HUES6 (cell line): ENCODE measurements around the gene TOMT.
"Not testable (repeated sequence)": the region's sequence is repeated elsewhere in the genome, so short reads cannot be mapped to it uniquely, and the experiment has no call there.

Source experiments
- H3K27ac ChIP-seq: 2 replicates; pipeline ENCODE4 v1.7.0; 2013; ENCODE audit warnings: low read depth, mild to moderate bottlenecking, low read length, inconsistent platforms
- H3K27me3 ChIP-seq: 2 replicates; pipeline ENCODE4 v1.6.1; 2013; ENCODE audit warnings: low read length; ENCODE audit not compliant: control insufficient read depth, insufficient read depth
- H3K36me3 ChIP-seq: 2 replicates; pipeline ENCODE4 v1.6.1; 2013; ENCODE audit warnings: low read length; ENCODE audit not compliant: control insufficient read depth, insufficient read depth
- H3K4me1 ChIP-seq: 2 replicates; pipeline ENCODE4 v1.6.1; 2013; ENCODE audit warnings: low read length; ENCODE audit not compliant: control insufficient read depth, insufficient read depth
- H3K4me3 ChIP-seq: 2 replicates; pipeline ENCODE4 v1.5.1; 2013; ENCODE audit warnings: low read depth, low read length
- H3K9ac ChIP-seq: one replicate; pipeline ENCODE4 v1.6.1; 2013; ENCODE audit warnings: mild to moderate bottlenecking, low read length
- H3K9me3 ChIP-seq: 2 replicates; pipeline ENCODE4 v1.6.1; 2013; ENCODE audit warnings: low read depth, low read length; ENCODE audit not compliant: control insufficient read depth, insufficient read depth

The TOMT gene

DNA sequence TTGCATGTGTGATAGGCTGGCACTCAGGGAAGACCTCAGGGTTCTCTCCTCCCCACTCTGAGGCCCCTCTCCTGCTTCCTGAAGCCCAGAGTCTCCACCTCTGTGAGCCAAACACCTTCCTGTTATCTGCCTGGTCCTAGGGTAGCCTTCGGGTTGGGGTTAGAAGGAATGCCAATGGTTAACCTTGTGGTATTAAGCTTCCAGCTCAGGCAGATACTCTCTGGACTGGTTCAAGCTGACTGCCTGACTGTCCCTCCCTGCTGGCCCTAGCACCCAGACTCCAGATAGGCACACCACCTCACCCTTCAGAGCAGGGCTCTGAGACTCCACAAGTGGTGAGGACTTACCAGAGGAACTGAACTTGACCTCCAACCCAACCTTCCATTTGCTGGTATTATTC, 36.8 kb downstream of the TOMT start:
- not testable (repeated sequence) for H3K27ac ChIP-seq, H3K9me3 ChIP-seq, H3K9ac ChIP-seq, H3K4me3 ChIP-seq, H3K4me1 ChIP-seq, H3K36me3 ChIP-seq, H3K27me3 ChIP-seq

DNA sequence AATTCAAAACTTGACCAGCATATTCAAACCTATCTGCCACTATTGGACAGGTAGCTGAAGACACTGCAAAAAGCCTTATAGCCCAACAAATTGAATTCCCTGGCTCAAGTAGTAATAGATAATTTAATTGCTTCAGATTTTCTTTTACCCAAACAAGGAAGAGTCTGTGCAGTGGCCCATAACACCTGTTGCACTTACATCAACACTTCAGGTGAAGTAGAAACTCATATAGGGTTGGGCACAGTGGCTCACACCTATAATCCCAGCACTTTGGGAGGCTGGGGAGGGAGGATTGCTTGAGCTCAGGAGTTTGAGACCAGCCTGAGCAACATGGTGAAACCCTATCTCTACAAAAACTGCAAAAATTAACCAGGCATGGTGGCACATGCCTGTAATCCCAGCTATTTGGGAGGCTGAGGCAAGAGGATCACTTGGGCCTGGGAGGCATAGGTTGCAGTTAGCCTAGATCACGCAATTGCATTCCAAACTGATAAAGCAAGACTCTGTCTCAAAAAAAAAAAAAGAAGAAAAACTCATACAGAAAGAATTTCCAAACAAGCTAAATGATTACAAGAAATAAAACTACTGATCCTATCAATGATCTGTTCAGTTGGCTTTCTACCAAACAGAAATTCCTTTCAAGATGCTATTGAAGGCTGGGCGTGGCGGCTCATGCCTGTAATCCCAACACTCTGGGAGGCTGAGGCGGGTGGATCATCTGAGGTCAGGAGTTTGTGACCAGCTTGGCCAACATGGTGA, 39.3 kb downstream of the TOMT start:
- peaks cover 4% of the 10 kb centered on the region; the same call in 1 of the 2 replicates for H3K4me1 ChIP-seq
- H3K36me3 ChIP-seq = no peaks in the 10 kb centered on the region
- peaks cover 3% of the 10 kb centered on the region; the same call in 1 of the 2 replicates for H3K27me3 ChIP-seq
- no peak overlapping the region for H3K27ac ChIP-seq
- no peaks in the 10 kb centered on the region for H3K9me3 ChIP-seq
- no peak overlapping the region for H3K9ac ChIP-seq
- H3K4me3 ChIP-seq = no peak overlapping the region

DNA sequence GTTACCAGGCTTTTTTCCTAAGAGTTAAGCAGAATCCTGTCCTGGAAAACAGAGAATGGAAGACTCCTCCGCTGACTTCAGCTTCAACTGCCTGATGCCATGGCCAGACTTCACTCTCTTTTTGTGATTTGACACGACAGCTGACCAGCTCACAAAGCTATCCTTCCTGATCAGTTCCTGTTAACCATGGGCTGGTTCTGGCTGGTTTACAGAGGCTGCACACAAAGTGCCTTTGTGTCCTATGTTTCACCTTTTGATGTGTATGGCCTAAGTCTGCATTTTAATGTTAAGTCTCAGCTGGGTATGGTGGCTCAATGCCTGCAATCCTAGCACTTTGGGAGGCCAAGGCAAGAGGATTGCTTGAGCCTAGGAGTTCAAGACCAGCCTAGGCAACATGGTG, 40.9 kb downstream of the TOMT start:
- Histone ChIP-seq H3K9me3 (no peaks in the 10 kb centered on the region), H3K9ac (no peak overlapping the region), H3K4me1 (no peaks in the 10 kb centered on the region), H3K27me3 (no peaks in the 10 kb centered on the region), H3K36me3 (no peaks in the 10 kb centered on the region), H3K4me3 (no peak overlapping the region), H3K27ac (no peak overlapping the region)

DNA sequence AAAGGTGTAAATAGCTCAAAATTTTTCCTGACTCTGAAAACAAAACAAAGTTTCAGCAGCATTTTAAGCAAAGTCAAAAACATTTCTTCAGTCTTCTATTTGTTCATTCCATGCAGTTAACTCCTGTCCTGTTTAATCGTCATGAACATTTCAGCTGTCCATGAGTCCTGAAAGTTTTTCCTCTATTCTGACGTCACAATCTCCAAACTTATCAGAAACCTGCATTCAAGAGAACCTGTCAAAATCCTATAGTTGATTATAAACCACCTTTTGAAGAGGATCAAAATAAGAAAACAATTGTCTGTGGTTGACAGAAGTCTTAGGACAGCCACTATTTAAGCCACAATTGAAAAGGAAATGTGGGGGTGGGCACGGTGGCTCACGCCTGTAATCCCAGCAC, 45.2 kb downstream of the TOMT start:
- Histone ChIP-seq H3K27ac (no peak overlapping the region), H3K4me3 (no peak overlapping the region), H3K36me3 (no peaks in the 10 kb centered on the region), H3K4me1 (no peaks in the 10 kb centered on the region), H3K27me3 (no peaks in the 10 kb centered on the region), H3K9ac (no peak overlapping the region), H3K9me3 (no peaks in the 10 kb centered on the region)

DNA sequence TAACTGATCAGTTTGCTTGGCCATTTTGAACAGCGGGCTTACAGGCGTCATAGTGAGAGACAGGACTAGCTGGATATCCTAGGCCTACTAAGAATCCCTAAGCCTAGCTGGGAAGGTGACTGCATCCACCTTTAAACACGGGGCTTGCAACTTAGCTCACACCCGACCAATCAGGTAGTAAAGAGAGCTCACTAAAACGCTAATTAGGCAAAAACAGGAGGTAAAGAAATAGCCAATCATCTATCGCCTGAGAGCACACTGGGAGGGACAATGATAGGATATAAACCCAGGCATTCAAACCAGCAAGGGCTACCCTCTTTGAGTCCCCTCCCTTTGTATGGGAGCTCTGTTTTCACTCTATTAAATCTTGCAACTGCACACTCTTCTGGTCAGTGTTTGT, 48.1 kb downstream of the TOMT start:
- not testable (repeated sequence) for H3K36me3 ChIP-seq, H3K27ac ChIP-seq, H3K9me3 ChIP-seq, H3K9ac ChIP-seq, H3K4me3 ChIP-seq, H3K4me1 ChIP-seq, H3K27me3 ChIP-seq

DNA sequence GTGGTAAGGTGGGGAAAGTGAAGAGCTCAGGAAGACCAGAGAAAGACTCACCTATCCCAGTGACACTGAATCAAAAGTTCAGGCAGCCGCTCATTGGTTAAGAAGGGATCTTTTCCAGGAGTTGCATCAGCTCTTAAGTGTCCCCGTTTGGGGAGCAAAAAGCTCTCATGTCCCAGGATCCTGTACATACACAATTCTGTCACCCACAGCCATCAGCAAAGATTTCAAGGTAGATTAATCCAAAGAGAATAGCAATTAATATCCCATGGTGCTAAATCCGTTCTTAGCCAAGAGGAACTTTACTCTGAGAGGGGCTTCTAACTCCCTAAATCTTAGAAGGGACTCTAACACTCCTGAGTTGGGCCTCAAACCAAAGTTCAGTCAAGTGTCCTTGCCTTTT, 49.1 kb downstream of the TOMT start:
- no peaks in the 10 kb centered on the region for H3K9me3 ChIP-seq
- H3K4me1 ChIP-seq = no peaks in the 10 kb centered on the region
- H3K36me3 ChIP-seq = no peaks in the 10 kb centered on the region
- no peak overlapping the region for H3K9ac ChIP-seq
- no peaks in the 10 kb centered on the region for H3K27me3 ChIP-seq
- H3K4me3 ChIP-seq = no peak overlapping the region
- H3K27ac ChIP-seq = no peak overlapping the region

DNA sequence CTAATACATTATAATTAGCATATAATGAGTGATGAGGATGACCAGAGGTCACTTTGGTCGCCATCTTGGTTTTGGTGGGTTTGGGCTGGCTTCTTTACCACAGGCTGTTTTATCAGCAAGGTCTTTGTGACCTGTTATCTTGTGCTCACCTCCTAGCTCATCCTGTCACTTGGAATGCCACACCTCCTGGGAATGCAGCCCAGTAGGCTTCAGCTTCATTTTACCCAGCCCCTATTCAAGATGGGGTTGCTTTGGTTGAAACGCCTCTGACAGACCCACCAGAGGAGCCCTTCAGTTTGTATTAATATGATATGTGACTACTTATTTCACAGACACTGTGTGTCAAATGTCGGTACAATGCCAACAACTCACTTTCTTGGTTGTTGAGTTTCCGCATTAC, 50.0 kb downstream of the TOMT start:
- H3K36me3 ChIP-seq = no peaks in the 10 kb centered on the region
- H3K4me1 ChIP-seq = no peaks in the 10 kb centered on the region
- no peaks in the 10 kb centered on the region for H3K9me3 ChIP-seq
- no peak overlapping the region for H3K4me3 ChIP-seq
- H3K27ac ChIP-seq = no peak overlapping the region
- no peaks in the 10 kb centered on the region for H3K27me3 ChIP-seq
- no peak overlapping the region for H3K9ac ChIP-seq

DNA sequence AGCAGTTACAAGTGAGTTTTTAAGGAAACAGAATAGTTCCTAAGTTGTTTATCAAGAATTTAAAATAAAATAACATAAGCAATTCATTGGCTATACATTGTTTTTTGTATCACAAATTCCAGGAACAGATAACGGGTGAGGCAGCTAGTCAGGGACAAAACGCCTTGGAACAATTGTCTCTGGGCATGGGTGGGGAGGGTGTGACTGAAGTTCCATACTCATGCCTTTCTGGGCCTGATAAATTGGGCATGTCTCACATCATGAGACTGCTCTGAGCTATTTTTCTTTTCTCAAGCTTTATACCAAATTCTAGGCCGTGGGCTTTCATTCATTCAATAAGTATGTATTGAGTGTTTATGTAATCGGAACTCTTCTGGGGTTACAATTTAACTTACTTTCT, 51.4 kb downstream of the TOMT start:
- no peaks in the 10 kb centered on the region for H3K9me3 ChIP-seq
- H3K4me1 ChIP-seq = no peaks in the 10 kb centered on the region
- H3K4me3 ChIP-seq = no peak overlapping the region
- no peak overlapping the region for H3K27ac ChIP-seq
- no peak overlapping the region for H3K9ac ChIP-seq
- no peaks in the 10 kb centered on the region for H3K36me3 ChIP-seq
- no peaks in the 10 kb centered on the region for H3K27me3 ChIP-seq
